Lower lobe of right lung (tissue), 2 donors: Measurements from ENCODE around the gene GMDS. TPM values are rescaled to one million over a fixed set of nuclear protein-coding genes. Genes with fewer than 3 reads are reported as not detected.

Experiments
- ATAC-seq, 2 donors: fragments of 200-7000 bp; cut with Tn5 transposase; one replicate each; pipeline ENCODE4 v1.9.1; 2020 to 2022; ENCODE audit warnings: mild to moderate bottlenecking in 2 of 2, moderate library complexity in 2 of 2
- DNase-seq: peaks from one replicate; pipeline ENCODE4 v3.0.0-alpha.2; 2020
- H3K27ac ChIP-seq: fragments of 200-600 bp; one replicate; pipeline ENCODE4 v1.8.0; 2022
- H3K27me3 ChIP-seq: fragments of 200-600 bp; one replicate; pipeline ENCODE4 v1.8.0; 2022; ENCODE audit warnings: low read depth
- H3K36me3 ChIP-seq: fragments of 200-600 bp; one replicate; pipeline ENCODE4 v1.8.0; 2022; ENCODE audit warnings: mild to moderate bottlenecking
- H3K4me1 ChIP-seq: fragments of 200-600 bp; one replicate; pipeline ENCODE4 v1.8.0; 2022
- H3K4me3 ChIP-seq: fragments of 200-600 bp; one replicate; pipeline ENCODE4 v1.8.0; 2022; ENCODE audit warnings: mild to moderate bottlenecking
- H3K9me3 ChIP-seq: fragments of 200-600 bp; one replicate; pipeline ENCODE4 v1.8.0; 2022
- CTCF ChIP-seq: fragments of 200-600 bp; IDR thresholded peaks from one replicate; pipeline ENCODE4 v1.8.0; 2022; ENCODE audit warnings: antibody characterized with exemption, mild to moderate bottlenecking
- intact Hi-C: fragments of 100-400 bp; cut with DNase I; formaldehyde crosslinking; loops from one replicate; pipeline ENCODE4 v1.11.0; 2022
- total RNA-seq: library from RNA; stranded (reverse); fragmentation: NEBNext Ultra II Directional; extraction: Animal tissue kit (Norgen Biotek cat#: 25700); gene quantifications from one replicate; pipeline ENCODE4 v1.2.1, GENCODE V29; 2021
- donor health status: DM: no; HTN: yes; CAD: no; lungs with severe emphysema.

Gene GMDS
- total RNA-seq, 1 donor from 2014 or later, result 12.7 TPM

DNA sequence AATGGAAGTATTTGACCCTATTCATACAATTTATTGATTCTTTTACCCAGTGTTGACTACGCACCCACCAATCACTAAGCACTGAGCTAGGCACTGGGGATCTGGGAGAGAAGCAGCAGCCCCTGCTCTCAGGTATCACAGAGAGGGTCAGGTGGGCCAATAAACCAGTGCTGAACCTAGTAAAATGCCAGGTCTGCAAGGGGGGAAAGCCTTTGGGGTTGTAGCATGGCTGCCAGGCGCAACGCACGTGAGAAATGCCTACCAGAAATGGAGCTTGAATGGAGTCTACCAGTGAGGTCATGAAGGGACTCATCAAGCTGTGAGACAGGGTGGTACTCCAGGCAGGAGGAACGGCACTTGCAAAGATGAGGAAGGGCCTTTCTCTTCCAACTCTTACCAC, 313.6 kb downstream of the GMDS start:
- DNase-seq (no peak), ATAC-seq (no peak)
- H3K27ac ChIP-seq, result no peak overlapping the region
- intact Hi-C loops, result no loop called here
- H3K4me1 ChIP-seq, result no peaks in the 10 kb centered on the region
- no peaks in the 10 kb centered on the region for H3K27me3 ChIP-seq
- peaks cover 4% of the 10 kb centered on the region for H3K9me3 ChIP-seq
- H3K4me3 ChIP-seq, result no peak overlapping the region
- H3K36me3 ChIP-seq, result no peaks in the 10 kb centered on the region
- no peak for TF ChIP-seq CTCF

DNA sequence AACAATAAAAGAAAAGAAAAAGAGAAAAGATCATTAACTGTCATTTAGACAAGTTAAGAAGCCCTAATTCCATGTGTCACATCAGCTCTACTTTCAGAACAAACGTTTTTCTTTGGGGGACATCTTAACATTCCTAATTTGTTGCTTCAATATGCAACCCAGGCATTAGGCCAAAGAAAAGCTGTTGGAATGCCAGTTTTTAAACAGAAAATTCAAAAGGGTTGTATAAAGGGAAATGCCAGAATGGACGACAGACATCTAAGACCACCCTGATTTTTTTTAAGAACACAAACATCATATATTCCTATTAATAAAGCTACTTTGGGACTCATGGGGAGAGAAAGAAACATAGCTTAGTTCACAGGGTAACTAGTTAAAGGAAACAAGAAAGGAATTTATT, 315.0 kb downstream of the GMDS start:
- DNase-seq (no peak), ATAC-seq (no peak)
- peaks cover 4% of the 10 kb centered on the region for H3K9me3 ChIP-seq
- intact Hi-C loops, result no loop called here
- H3K4me3 ChIP-seq, result no peak overlapping the region
- no peak for TF ChIP-seq CTCF
- no peaks in the 10 kb centered on the region for H3K36me3 ChIP-seq
- no peaks in the 10 kb centered on the region for H3K27me3 ChIP-seq
- H3K4me1 ChIP-seq, result no peaks in the 10 kb centered on the region
- H3K27ac ChIP-seq, result no peak overlapping the region

- H3K9me3 ChIP-seq, result peaks cover 4% of the 10 kb centered on the region
- H3K27ac ChIP-seq, result no peak overlapping the region
- ATAC-seq (no peak), DNase-seq (no peak)
- no peaks in the 10 kb centered on the region for H3K36me3 ChIP-seq
- no peaks in the 10 kb centered on the region for H3K4me1 ChIP-seq
- H3K27me3 ChIP-seq, result no peaks in the 10 kb centered on the region
- intact Hi-C loops, result no loop called here
- no peak for TF ChIP-seq CTCF
- H3K4me3 ChIP-seq, result no peak overlapping the region
Measured at GRCh38 chr6:1929931-1930330, 315.5 kb downstream of the GMDS start.

DNA sequence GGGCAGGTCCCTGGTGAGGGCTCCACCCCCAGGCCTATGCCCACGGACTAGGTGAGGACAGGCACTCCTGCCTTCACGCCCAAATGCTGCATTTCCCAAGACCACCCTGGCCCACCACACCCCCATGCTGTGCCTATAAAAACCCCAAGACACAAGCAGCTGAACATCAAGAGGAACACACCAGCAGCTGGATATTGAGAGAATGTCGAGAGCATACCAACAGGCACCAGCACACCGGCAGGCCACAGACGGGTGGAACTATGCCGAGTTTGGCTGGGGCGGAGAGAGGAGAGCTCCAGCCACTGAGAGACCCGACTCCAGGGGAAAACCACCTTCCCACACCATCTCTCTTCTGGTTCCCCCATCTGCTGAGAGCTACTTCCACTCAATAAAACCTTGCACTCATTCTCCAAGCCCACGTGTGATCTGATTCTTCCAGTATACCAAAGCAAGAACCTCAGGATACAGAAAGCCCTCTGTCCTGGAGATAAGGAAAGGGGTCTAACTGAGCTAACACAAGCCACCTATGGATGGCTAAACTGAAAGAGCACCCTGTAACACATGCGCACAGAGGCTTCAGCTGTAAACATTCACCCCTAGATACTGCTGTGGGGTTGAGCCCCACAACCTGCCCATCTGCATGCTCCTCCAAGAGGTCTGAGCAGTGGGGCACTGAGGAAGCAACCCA, 319.5 kb downstream of the GMDS start:
- DNase-seq (no peak), ATAC-seq (no peak)
- Histone ChIP-seq H3K36me3 (no peaks in the 10 kb centered on the region), H3K27me3 (no peaks in the 10 kb centered on the region), H3K4me3 (no peak overlapping the region), H3K4me1 (no peaks in the 10 kb centered on the region), H3K9me3 (no peaks in the 10 kb centered on the region), H3K27ac (no peak overlapping the region)
- intact Hi-C loops, result no loop called here
- TF ChIP-seq CTCF, result no peak

DNA sequence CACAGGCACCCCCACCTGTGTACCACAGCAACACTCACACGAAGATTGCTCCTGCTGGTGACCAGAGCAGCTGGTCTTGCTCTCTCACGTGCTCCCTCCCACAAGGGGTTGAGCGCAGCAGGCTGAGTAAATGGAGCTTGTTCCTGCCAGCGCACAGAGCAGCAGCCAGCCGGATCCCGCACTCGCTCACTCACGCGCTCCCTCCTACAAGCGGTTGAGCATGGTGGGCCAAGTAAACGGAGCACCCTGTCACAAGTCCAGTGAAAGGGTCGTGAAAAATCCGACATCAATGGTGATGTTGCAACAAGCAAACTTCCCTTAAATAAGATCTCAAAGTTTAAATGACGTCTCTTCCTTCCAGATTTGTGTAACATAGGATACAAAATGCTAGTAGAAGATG, 322.0 kb downstream of the GMDS start:
- Histone ChIP-seq H3K9me3 (no peaks in the 10 kb centered on the region), H3K4me1 (no peaks in the 10 kb centered on the region), H3K27ac (no peak overlapping the region), H3K27me3 (no peaks in the 10 kb centered on the region), H3K36me3 (no peaks in the 10 kb centered on the region), H3K4me3 (no peak overlapping the region)
- ATAC-seq, result no peak
- intact Hi-C loops, result no loop called here
- DNase-seq, result no peak
- TF ChIP-seq CTCF, result no peak
